Body of pancreas (tissue), 4 donors: ENCODE measurements around the gene DDR2.

Source experiments
- POLR2A ChIP-seq, 3 donors: fragments of 450-650 bp; IDR thresholded peaks; one replicate each; pipeline ENCODE4 v1.6.1; 2016; ENCODE audit warnings: antibody characterized with exemption in 3 of 3, mild to moderate bottlenecking in 2 of 3
- TF ChIP-seq, protein P1 (sequence below), 7 experiments: fragments of 450-650 bp in 4 of 7; fragments of 200-600 bp in 3 of 7; sonication (generic) in 3 of 7; IDR thresholded peaks; one replicate each; pipeline ENCODE4 v1.5.1; 2016 to 2019; ENCODE audit warnings: antibody characterized with exemption in 7 of 7

- TF ChIP-seq, protein P1, sequence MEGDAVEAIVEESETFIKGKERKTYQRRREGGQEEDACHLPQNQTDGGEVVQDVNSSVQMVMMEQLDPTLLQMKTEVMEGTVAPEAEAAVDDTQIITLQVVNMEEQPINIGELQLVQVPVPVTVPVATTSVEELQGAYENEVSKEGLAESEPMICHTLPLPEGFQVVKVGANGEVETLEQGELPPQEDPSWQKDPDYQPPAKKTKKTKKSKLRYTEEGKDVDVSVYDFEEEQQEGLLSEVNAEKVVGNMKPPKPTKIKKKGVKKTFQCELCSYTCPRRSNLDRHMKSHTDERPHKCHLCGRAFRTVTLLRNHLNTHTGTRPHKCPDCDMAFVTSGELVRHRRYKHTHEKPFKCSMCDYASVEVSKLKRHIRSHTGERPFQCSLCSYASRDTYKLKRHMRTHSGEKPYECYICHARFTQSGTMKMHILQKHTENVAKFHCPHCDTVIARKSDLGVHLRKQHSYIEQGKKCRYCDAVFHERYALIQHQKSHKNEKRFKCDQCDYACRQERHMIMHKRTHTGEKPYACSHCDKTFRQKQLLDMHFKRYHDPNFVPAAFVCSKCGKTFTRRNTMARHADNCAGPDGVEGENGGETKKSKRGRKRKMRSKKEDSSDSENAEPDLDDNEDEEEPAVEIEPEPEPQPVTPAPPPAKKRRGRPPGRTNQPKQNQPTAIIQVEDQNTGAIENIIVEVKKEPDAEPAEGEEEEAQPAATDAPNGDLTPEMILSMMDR (IDR thresholded peaks at IDR 0.05) = no peak
- no peak for TF ChIP-seq POLR2A (IDR thresholded peaks at IDR 0.05)
Measured at GRCh38 chr1:162726555-162726954, 94.3 kb downstream of the DDR2 start.
